Activated CD8-positive, alpha-beta memory T cell treated with anti-CD3 and anti-CD28 coated beads, Interleukin-2, amount 50 U/mL, for 1 hour (primary cell): ENCODE results near the gene NOC4L.

Experiments used
- DNase-seq: peaks from one replicate; pipeline ENCODE4 v3.0.0-alpha.2; 2020; ENCODE audit errors: extremely low read depth

Gene NOC4L

GRCh38 chr12:132156573-132157325 lies 12.5 kb downstream of the NOC4L start:
- DNase-seq: no peak

GRCh38 chr12:132157733-132158409 lies 13.6 kb downstream of the NOC4L start:
- DNase-seq: no peak

- no peak for DNase-seq
These were observed 14.7 kb downstream of the NOC4L start for GRCh38 chr12:132158677-132159554.

- DNase-seq: no peak
These were observed 15.3 kb downstream of the NOC4L start for GRCh38 chr12:132159555-132160003.

- DNase-seq: no peak
These were observed 15.8 kb downstream of the NOC4L start for GRCh38 chr12:132160016-132160415.

GRCh38 chr12:132160601-132161035 lies 16.4 kb downstream of the NOC4L start:
- DNase-seq: no peak

GRCh38 chr12:132161036-132161781 lies 17.0 kb downstream of the NOC4L start:
- DNase-seq: no peak

- DNase-seq: no peak
These were observed 17.7 kb downstream of the NOC4L start for GRCh38 chr12:132161796-132162507.

- no peak for DNase-seq
These were observed 18.3 kb downstream of the NOC4L start for GRCh38 chr12:132162508-132163031.

- no peak for DNase-seq
These were observed 19.0 kb downstream of the NOC4L start for GRCh38 chr12:132163041-132163910.

GRCh38 chr12:132163911-132164288 lies 19.6 kb downstream of the NOC4L start:
- no peak for DNase-seq

- DNase-seq: no peak
These were observed 20.2 kb downstream of the NOC4L start for GRCh38 chr12:132164426-132164825.

- no peak for DNase-seq
These were observed 21.3 kb downstream of the NOC4L start for GRCh38 chr12:132165584-132165983.

- no peak for DNase-seq
These were observed 21.8 kb downstream of the NOC4L start for GRCh38 chr12:132166093-132166492.

- no peak for DNase-seq
These were observed 22.7 kb downstream of the NOC4L start for GRCh38 chr12:132166801-132167591.

- DNase-seq: no peak
These were observed 23.5 kb downstream of the NOC4L start for GRCh38 chr12:132167611-132168310.

- no peak for DNase-seq
These were observed 24.2 kb downstream of the NOC4L start for GRCh38 chr12:132168311-132169031.

GRCh38 chr12:132169376-132169775 lies 25.1 kb downstream of the NOC4L start:
- no peak for DNase-seq
